Pancreas (tissue), 10 donors: Measurements from ENCODE around the gene AOAH. TPM values are rescaled to one million over a fixed set of nuclear protein-coding genes. Genes with fewer than 3 reads are reported as not detected.
"Not testable (repeated sequence)": the region's sequence is repeated elsewhere in the genome, so short reads cannot be mapped to it uniquely, and the experiment has no call there.

ENCODE experiments used
- ATAC-seq, 4 donors: fragments of 200-7000 bp; cut with Tn5 transposase; one replicate each; pipeline versions ENCODE4 v1.8.0 to v1.9.1; 2020; ENCODE audit warnings: mild to moderate bottlenecking in 4 of 4, moderate library complexity in 4 of 4
- DNase-seq, 6 donors: peaks; one replicate each; pipeline ENCODE4 v3.0.0-alpha.2; 2020
- FAIRE-seq: peaks from 2 replicates; lab custom pipeline; 2012; peaks lifted over from hg19 to GRCh38; lab: Jason Lieb, UNC
- H3K27ac ChIP-seq, 4 donors: fragments of 200-600 bp; sonication (generic); 1 replicate in 3 of 4; 2 replicates in 1 of 4; pipeline versions ENCODE4 v1.5.0 to v1.8.0; 2020
- H3K27me3 ChIP-seq, 4 donors: fragments of 200-600 bp; one replicate each; pipeline ENCODE4 v1.8.0; 2021
- H3K36me3 ChIP-seq, 3 donors: fragments of 200-600 bp; sonication (generic) in 1 of 3; one replicate each; pipeline versions ENCODE4 v1.5.0 to v1.8.0; 2020 to 2021
- H3K4me1 ChIP-seq, 3 donors: fragments of 200-600 bp; one replicate each; pipeline ENCODE4 v1.8.0; 2021
- H3K4me3 ChIP-seq, 4 donors: fragments of 200-600 bp; sonication (generic) in 2 of 4; one replicate each; pipeline versions ENCODE4 v1.5.0 to v1.8.0; 2020 to 2021
- H3K9me3 ChIP-seq, 4 donors: fragments of 200-600 bp; one replicate each; pipeline ENCODE4 v1.8.0; 2021
- WGBS, 2 donors: extraction: QIAGEN DNeasy Blood & Tissue Kit; methylation state at CpG; one replicate each; pipeline ENCODE4 v1.1.7; 2013; 5-methylcytosine and 5-hydroxymethylcytosine counted together
- intact Hi-C, 3 donors: fragments of 100-400 bp; cut with DNase I; formaldehyde crosslinking; loops; one replicate each; pipeline versions ENCODE4 v1.11.1 to v1.14.2; 2022
- polyA plus RNA-seq, 2 donors: library from polyadenylated mRNA; stranded (reverse); fragments of 200-250 nt; gene quantifications; one replicate each; pipeline ENCODE4 v1.2.3, GENCODE V29; 2013
- total RNA-seq, 6 donors: library from RNA; stranded (reverse); fragmentation: NEBNext Ultra II Directional in 4 of 6; extraction: Animal tissue kit (Norgen Biotek cat#: 25700) in 4 of 6; gene quantifications; one replicate each; pipeline versions ENCODE4 v1.2.1 to v1.2.4, GENCODE V29; 2021 to 2023
- TF ChIP-seq, protein P1 (sequence below), 4 donors: fragments of 200-600 bp; sonication (generic) in 3 of 4; IDR thresholded peaks; one replicate each; pipeline versions ENCODE4 v1.5.0 to v1.8.0; 2021; ENCODE audit warnings: antibody characterized with exemption in 4 of 4
- donor health status: healthy with polysubstance abuse.
- donor health status: DM: no; HTN: no; CAD: no; lungs with moderate emphysema.
- donor health status: DM: no; HTN: no; CAD: no.
- donor health status: control.
- donor health status: control.
- donor health status: Bipolar disorder and iron deficiency.
- donor health status: DM: yes; HTN: yes; CAD: no.
- donor health status: DM: no; HTN: no; CAD: no.
- donor health status: DM: no; HTN: no; CAD: no.
- donor health status: DM: yes; HTN: yes; CAD: no.

The AOAH gene
- total and polyA plus RNA-seq, 8 donors, result 0.79 to 9.0 (median 2.1) TPM

DNA sequence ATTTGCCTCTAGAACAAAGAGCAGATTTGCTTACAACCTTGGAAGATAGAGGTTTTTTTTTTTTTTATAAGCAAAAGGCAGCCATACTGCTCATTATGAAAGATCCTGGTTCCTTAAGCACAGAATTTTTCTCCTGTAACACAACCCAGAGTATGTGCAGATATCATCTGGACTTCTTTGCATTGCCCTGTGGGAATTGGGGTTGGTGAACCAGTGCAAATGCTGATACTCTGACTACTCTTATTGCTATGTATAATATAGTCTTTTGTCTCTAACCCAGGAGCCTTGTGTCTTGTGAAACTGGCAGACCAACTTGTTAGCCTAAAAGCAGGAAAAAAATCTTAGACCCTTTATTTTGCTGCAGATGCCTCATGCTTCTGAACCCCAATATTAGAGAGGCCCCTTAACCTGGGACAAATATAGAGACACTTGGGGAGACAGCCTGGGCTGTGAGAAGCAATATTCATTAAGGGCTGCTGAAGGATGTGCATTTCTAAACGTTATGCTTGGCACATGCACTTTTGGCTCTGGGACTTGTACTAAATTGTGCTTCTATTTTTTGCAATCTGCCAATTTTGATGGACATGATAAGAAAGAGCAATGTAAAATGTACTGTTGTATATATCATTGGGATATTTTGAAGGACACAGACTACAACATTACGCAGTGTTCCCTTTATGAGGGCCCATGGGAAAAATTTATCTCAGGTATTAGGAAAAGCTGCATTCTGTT, 255.8 kb downstream of the AOAH start:
- Histone ChIP-seq H3K4me1 (no peaks in the 10 kb centered on the region), H3K4me3 (no peak overlapping the region), H3K9me3 (no peaks in the 10 kb centered on the region), H3K27me3 (no peaks in the 10 kb centered on the region), H3K36me3 (no peaks in the 10 kb centered on the region), H3K27ac (no peak overlapping the region)
- FAIRE-seq (no peak), DNase-seq (no peak), ATAC-seq (no peak)
- intact Hi-C loops, result no loop called here
- TF ChIP-seq, protein P1, sequence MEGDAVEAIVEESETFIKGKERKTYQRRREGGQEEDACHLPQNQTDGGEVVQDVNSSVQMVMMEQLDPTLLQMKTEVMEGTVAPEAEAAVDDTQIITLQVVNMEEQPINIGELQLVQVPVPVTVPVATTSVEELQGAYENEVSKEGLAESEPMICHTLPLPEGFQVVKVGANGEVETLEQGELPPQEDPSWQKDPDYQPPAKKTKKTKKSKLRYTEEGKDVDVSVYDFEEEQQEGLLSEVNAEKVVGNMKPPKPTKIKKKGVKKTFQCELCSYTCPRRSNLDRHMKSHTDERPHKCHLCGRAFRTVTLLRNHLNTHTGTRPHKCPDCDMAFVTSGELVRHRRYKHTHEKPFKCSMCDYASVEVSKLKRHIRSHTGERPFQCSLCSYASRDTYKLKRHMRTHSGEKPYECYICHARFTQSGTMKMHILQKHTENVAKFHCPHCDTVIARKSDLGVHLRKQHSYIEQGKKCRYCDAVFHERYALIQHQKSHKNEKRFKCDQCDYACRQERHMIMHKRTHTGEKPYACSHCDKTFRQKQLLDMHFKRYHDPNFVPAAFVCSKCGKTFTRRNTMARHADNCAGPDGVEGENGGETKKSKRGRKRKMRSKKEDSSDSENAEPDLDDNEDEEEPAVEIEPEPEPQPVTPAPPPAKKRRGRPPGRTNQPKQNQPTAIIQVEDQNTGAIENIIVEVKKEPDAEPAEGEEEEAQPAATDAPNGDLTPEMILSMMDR (IDR thresholded peaks at IDR 0.05), result no peak
- 54 to 55% methylated on average over 2 of the region's 2 CpGs for WGBS, 2 donors

DNA sequence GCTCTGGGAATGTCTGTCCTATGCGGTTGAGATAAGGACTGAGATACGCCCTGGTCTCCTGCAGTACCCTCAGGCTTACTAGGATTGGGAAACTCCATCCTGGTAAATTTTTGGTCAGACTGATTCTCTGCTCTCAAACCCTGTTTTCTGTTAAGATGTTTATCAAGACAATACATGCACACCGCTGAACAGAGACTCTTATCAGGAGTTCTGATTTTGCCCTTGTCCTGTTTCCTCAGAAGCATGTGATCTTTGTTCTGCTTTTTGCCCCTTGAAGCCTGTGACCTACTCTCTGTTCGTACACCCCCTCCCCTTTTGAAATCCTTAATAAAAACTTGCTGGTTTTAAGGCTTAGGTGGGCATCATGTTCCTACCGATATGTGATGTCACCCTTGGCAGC, 258.3 kb downstream of the AOAH start:
- FAIRE-seq, H3K27ac ChIP-seq, H3K4me1 ChIP-seq, H3K4me3 ChIP-seq, intact Hi-C loops, H3K36me3 ChIP-seq, H3K27me3 ChIP-seq, H3K9me3 ChIP-seq, ATAC-seq, DNase-seq: not testable (repeated sequence)
- WGBS, 2 donors, result 90 to 91% methylated on average over 5 of the region's 5 CpGs

DNA sequence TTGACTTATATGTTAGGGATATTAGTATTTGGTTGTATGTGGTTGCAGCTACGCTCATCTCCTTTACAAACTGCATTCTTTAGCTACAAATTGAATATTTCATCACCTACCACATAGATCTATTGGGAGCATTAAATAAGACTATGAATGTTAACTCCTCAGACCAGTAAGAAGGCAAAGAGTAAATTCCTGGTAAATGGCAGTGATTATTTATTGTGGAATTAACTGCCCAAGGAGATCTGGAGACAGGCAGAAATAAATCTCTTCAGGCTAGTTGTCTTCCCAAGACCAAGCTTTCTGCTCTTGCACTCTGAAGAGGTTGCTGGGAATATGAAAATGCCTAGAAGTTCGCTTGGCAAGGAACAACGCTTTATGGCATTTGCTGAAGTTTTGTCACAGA, 260.0 kb downstream of the AOAH start:
- TF ChIP-seq, protein P1 (IDR thresholded peaks at IDR 0.05), result no peak
- DNase-seq (no peak), FAIRE-seq (no peak), ATAC-seq (no peak)
- no peak overlapping the region for H3K4me3 ChIP-seq
- H3K9me3 ChIP-seq, result no peaks in the 10 kb centered on the region
- no peaks in the 10 kb centered on the region for H3K36me3 ChIP-seq
- no peaks in the 10 kb centered on the region for H3K27me3 ChIP-seq
- H3K4me1 ChIP-seq, result no peaks in the 10 kb centered on the region
- WGBS, 2 donors, result 79 to 98% methylated on average over 3 of the region's 3 CpGs
- H3K27ac ChIP-seq, result no peak overlapping the region
- intact Hi-C loops, result no loop called here
